Inflammatory macrophage treated with lipopolysaccharide for 4 hours (primary cell): ENCODE data around the gene ANKUB1.
"Not testable (repeated sequence)": the region's sequence is repeated elsewhere in the genome, so short reads cannot be mapped to it uniquely, and the experiment has no call there.

Source experiments
- DNase-seq: peaks from one replicate; pipeline ENCODE4 v3.0.0-alpha.2; 2020

ANKUB1 gene

GRCh38 chr3:149792452-149793270 lies at the start of gene ANKUB1:
TSS of gene ANKUB1 (minus strand) at chr3:149792554. CDS start at chr3:149792366, 188 bp downstream.
- DNase-seq: no peak

DNA sequence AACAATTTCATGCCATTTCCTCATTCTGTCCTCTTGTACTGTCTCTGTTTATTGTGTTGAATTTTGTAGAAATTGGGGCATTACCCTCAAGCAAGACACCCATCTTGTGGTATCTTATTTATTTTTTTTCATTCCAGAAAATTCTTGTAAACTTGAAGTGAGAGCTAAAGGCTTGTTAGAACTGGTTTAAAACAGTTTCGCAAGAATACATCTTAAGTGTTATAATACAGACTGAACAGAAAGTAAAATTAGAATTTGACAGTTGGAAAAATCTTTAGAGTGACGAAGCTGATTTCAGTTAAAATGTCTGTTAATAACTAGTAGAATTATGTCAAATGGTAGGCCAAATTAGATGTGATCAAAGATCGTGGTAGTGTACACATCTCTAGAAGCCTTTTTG lies 47.5 kb upstream of the ANKUB1 start:
- peak; percentile 50 for DNase-seq

DNA sequence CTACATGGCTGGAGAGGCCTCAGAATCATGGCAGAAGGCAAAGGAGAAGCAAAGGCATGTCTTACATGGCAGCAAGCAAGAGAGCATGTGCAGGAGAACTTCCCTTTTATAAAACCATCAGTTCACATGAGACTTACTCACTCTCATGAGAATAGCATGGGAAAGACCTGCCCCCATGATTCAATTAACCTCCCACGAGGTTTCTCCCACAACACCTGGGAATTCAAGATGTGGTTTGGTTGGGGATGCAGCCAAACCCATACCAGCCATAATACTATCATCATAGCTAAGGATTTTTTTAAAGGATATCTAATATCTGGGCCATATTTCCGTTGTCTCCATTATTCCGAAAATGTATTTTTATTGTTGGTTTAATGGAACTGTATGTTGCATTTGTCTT lies 47.1 kb upstream of the ANKUB1 start:
- DNase-seq: not testable (repeated sequence)

DNA sequence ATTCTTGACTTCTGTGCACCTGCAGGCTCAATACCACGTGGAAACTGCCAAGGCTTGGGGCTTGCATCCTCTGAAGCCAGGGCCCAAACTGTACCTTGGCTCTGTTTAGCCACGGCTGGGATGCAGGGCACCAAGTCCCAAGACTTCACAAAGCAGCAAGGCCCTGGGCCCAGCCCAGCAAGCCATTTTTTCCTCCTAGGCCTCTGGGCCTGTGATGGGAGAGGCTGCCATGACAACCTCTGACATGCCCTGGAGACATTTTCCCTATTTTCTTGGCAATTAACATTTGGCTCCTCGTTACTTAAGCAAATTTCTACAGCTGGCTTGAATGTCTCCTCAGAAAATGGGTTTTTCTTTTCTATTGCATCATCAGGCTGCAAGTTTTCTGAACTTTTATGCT lies 46.1 kb upstream of the ANKUB1 start:
- not testable (repeated sequence) for DNase-seq

DNA sequence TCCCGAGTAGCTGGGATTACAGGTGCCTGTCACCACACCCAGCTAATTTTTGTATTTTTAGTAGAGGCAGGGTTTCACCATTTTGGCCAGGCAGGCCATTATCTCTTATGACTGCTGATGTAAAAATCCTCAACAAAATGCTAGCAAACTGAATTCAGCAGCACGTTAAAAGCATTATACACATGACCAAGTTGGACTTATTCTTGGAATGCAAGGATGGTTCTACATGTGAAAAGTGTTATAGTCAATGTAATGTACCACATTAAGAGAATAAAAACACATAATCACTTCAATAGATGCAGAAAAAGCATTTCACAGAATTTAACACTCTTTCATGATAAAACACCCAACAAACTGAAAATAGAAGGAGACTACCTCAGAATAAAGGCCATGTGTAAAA lies 40.9 kb upstream of the ANKUB1 start:
- no peak for DNase-seq

DNA sequence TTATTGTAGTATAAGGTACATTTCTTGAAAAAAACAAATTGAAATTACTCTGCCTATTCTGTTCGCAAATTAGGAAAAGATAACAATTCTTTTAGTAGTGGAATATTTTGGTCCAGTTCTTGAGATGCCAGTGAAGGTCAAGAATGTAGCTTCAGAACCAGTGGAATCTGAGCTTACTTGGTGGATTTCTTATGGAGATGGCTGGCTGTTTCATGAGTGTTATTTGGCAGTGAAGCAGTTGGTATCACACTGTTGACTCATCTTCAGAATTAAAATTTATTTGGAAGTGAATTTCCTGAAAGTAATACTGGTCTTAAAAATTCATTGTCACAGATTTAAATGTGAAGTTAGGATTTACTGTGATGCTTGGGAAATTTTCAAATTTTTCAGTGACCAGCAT lies 39.7 kb upstream of the ANKUB1 start:
- DNase-seq: no peak

DNA sequence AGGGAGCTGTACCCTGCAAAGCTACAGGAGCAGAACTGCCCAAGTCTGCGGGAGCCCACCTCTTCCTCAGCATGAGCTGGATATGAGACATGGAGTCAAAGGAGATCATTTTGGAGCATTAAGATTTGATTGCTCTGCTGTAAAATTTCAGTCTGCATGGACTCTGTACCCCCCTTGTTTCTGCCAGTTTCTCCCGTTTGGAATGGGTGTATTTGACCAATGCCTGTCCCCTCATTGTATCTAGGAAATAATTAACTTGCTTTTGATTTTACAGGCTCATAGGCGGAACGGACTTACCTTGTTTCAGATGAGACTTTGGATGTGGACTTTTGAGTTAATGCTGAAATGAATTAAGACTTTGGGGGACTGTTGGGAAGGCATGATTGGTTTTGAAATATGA lies 39.0 kb upstream of the ANKUB1 start:
- no peak for DNase-seq

GRCh38 chr3:149830902-149831301 lies 38.5 kb upstream of the ANKUB1 start:
- no peak for DNase-seq

DNA sequence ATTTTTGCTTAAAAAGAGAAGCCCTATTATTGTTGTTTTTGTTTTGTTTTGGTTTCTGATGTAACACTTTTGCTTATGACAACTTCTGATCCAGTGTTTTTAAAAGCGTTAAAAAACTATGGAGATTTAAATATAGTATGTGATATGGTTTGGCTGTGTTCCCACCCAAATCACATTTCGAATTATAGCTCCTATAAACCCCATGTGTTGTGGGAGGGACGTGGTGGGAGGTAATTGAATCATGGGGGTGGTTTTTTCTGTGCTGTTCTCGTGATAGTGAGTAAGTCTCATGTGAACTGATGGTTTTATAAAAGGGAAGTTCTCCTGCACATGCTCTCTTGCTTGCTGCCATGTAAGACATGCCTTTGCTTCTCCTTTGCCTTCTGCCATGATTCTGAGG lies 37.3 kb upstream of the ANKUB1 start:
- peak; percentile 65 for DNase-seq

DNA sequence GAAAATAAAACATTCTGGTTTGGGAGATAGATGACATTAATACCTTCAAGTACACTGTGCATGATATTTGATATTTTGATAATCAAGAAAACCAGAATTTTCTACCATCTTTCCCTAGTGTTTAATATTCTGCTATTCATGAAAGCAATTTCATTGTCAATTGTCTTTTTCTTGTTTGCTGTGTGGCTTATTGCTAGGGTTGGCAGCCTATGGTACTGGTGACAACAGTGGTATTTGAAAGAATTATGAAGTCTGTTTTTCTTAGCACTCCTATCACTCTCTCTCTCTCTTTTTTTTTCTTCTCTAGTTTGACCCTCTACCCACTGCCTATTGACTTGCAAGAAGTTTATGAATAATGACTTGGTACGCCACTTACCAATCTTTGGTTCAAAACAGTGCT lies 36.0 kb upstream of the ANKUB1 start:
- DNase-seq: no peak

DNA sequence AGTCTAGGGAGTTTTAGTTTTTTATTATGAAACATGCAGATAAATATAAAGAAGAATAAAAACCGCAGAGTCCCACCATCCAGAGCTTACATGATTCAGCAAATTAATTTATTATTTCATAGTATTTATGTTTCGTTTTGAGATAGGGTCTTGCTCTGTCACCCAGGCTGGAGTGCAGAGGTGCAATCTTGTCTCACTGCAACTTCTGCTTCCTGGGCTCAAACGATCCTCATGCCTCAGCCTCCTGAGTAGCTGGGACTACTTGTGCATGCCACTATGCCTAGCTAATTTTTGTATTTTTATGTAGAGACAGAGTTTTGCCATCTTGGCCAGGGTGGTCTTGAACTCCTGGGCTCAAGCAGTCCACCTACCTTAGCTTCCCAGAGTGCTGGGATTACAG lies 34.3 kb upstream of the ANKUB1 start:
- no peak for DNase-seq

DNA sequence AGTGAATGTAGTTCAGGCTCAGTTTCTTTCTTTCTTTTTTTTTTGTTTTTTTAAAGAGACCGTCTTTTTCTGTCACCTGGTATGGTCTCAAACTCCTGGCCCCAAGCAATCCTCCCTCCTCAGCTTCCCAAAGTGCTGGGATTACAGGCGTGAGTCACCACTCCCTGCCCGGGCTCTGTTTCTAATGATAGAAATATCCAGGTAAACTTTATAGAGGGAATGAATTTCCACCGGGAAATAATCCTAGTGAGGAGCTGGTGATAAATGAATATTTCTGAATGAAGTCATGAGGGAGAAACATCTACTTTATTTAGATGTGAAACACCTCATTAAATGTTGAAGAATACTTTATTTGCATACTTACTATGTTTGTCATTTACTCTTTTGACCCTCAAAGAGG lies 27.8 kb upstream of the ANKUB1 start:
- no peak for DNase-seq

DNA sequence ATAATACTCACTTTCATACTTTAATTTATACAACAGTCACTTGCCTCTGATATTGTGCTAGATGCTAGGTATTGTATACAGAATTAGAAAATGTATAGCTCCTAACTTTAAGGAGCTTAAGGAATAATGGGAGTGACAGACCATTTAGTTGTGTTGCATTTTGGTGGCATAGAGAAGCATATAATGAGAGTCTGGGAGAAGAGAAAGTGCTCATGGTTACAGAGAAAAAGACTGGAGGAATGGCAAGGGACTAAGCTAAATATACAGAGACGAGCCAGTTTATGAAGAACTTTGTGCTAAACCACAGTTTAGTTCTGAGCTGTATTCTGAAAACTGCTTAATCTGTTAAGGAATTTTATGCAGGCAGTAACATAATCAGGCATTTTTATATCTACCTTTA lies 27.1 kb upstream of the ANKUB1 start:
- no peak for DNase-seq

DNA sequence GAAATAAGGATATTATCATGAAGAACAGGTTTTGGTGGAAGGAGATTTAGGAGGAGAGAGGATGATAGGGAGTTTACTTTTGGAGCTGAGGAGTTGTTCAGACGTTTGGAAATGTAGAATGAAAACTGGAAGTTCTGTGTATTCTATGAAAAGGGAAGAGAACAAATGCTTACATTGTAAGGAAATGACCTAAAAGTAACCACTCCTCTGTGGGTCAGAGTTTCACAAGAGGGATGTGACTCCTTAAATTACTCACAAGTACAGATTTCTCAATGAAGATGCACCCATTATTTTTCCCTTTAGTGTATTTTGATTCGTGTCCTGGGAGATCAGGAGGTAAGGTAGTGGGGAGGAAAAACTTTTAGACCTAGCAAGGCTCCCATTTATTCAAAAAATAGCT lies 24.6 kb upstream of the ANKUB1 start:
- DNase-seq: peak; percentile 97

DNA sequence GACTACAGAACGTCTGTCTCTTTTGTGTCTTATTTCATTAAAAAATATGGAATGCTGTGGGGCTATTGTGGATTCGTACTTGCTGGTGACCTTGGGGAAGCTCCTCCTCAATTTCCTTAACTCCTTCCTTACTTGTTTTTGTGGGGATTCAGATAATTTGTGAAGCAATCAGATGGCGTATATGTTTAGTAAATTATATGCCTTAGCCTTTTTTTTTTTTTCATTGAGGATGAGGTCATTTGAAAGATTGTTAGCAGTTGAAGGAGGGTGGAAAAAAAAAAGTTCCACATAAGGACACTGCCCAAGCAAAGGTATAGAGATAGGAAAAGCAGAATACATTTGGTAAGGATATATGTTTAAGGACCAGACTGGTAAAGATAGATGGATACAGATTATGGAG lies 24.0 kb upstream of the ANKUB1 start:
- peak; percentile 65 for DNase-seq

DNA sequence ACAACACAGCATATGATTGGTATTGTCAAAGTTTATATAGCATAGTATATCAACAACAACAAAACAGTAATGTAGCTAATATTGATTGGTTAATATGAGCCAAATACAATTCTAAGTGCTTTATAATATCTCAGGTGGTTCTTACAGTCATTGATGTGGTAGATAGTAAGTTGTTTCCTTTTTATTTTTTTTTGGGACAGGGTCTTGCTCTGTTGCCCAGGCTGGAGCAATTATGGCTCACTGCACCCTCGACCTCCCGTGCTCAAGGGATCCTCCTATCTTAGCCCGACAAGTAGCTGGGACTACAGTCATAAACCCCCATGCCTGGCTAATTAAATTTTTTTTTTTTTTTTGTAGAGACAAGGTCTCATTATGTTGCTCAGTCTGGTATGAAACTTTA lies 23.4 kb upstream of the ANKUB1 start:
- no peak for DNase-seq

GRCh38 chr3:149815321-149815720 lies 23.0 kb upstream of the ANKUB1 start:
- peak; percentile 94 for DNase-seq

DNA sequence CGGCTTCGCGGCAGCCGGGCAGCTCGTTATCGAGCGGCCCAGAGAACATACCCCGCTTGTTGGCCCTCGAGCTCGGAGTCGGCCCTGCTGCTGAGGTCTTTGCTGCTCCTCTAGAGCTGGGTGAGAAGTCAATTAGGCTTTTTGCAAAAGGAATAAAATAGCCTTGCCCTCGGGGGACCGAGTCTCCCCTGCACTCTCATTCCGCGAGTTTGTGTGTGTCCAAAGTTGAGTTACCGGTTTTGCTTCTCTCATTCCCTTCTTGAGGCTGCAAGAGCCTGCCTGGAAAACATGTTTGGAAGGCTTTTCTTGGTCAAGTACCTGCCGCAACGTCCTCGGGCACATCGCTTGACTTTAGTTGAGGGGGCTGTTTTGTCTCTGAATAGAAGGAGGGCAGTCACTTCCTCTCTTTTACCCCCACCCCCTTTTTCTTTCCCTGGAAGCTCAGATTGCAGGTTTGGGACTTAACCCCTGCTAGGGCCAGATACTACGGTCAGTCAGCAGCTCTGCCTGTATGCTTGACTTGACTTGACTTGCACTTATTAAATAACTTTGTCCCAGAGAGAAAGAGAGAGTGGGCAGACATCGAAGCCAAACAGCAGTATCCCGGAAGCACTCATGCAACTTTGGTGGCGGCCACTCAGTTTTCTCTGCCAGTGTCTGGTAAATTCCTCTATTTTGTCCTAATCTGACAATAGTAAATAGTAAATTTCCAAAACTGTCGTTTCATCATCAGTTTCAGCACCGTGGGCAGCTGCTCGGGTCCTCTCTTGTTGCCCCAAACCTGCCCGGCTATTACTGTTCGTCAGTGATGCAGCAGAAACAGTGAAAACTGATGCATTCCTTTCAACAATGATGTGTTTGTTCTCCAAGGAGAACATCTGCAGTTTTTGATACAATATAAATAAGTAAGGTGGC lies 21.3 kb upstream of the ANKUB1 start:
- DNase-seq: peak; percentile 77

DNA sequence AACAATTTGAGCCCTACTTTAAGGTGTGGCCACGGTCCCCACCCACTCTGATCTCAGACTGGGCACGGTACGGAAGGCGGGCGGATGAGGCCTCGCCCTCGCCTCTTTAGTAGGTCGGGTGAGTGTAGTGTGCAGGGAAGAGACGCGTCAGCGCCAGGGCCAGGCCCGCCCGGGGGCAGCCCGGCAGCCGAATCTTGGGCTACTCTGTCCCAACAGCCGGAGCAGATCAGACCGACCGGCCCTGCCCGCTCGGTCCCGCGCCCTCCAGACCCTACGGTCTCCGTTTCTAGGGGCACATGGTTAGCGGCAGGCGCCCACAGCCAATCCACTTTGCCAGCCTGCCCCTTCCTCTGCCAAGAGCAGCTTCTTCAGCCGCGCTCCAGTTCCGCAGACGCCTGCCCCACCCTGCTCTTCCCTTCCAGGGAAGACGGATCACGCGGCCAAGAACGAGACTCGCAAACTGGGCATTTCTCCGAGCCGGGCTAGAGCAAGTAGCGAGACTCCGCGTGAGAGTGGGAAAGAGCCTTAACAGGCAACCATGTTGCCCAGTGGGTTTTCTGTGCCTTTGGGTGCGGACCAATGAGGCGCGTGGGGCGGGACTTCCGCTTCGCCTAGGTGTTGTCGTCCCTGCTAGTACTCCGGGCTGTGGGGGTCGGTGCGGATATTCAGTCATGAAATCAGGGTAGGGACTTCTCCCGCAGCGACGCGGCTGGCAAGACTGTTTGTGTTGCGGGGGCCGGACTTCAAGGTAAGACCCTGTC lies 20.4 kb upstream of the ANKUB1 start, which contains the start of gene RNF13:
TSS of gene RNF13 (plus strand) at position 610 of the 761 bp plus-strand sequence. CDS start 32,812 bp downstream, outside the sequence.
- peak; percentile 98 for DNase-seq

- DNase-seq: no peak
These were observed 19.8 kb upstream of the ANKUB1 start for GRCh38 chr3:149812165-149812605.

- DNase-seq: no peak
These were observed 18.5 kb upstream of the ANKUB1 start for GRCh38 chr3:149810846-149811245.

DNA sequence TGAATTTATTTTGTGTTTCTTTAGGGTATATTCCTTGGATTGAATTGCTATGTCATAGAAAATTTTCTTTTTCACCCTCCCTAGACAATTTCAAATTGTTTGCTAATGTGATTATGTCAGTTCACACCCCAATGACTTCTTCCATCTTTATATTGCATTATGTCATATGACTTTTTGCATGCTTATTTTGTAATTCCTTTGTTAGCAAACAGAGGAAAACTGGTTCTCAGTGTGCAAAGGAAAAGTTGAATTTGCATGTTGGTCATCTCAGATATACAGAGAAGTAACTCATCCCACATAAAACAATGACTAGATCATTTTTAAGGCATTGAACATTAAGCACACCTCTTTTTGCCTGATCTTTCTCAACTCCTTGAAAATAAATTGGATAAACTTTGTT lies 17.3 kb upstream of the ANKUB1 start:
- DNase-seq: peak; percentile 98
